ENCODE data around the gene NECTIN1.

NECTIN1 gene

DNA sequence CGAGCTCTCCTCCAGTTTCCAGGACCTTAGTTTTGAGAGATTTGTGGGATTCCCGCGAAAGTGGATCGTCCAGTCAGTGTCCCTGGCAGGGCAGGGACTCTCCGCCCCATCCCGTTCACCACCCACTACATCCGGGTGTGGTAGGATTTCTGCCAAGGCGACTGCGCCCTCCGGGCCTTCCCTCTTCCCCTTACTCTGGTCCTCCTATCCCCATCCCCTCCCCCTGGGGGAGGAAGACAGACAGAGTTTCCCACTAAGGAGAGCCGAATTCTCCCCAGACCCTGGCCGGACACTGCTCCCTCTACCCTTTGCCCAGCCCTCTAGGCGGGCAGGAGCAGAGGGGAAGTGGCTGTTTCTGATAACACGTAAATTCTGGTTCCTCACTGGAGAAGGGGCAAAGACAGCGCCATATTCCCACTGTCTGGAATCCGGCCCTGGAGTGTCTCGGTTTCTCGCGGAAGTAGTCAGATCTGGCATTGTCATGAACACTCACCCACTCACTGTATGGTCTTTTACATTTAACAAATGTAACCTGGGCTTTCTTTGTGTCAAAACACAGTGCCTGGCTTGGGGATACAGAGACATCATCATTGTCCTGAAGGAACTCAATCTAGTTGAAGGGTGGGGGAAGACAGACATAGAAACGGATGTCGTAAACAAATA is 1.1 kb upstream of the NECTIN1 start:
- no peak for DNase-seq

DNA sequence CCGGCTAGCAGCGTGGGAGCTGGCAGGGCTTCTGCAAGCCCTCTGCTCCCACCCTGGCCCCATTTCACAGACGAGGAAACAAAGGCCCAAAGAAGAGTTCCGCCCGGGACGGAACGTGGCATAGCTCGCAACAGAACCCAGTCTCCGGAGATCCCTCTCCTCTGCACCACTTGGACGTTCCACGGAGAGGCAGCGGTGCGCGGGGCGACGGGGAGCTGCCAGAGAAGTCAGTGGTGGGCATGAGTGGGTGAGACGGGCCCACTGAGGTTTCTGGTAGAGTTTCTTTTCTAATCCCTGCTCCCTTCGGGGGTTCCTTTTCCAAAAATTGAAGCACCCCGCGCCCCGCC is 554 bp upstream of the NECTIN1 start:
- no peak for DNase-seq

DNA sequence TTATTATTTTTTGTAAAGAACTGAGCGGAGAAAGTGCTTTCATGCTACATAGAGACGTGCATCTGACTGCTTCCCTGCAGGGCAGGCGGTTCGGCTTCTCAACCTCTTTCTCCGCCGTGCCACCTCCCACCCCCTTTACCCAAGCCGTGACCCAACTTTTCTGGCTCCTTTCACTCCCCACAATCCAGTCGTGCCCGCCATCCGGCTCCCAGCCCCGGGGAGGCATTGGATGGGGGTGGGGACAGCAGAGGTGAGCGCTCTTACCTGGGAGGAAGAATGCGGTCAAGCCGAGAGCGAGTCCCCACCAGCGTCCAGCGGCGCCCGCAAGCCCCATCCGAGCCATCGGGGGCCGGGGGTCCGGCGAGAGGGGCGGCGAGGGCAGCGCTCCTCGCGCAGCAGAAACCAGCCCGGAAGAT is 781 bp downstream of the NECTIN1 start:
- DNase-seq, result no peak

DNA sequence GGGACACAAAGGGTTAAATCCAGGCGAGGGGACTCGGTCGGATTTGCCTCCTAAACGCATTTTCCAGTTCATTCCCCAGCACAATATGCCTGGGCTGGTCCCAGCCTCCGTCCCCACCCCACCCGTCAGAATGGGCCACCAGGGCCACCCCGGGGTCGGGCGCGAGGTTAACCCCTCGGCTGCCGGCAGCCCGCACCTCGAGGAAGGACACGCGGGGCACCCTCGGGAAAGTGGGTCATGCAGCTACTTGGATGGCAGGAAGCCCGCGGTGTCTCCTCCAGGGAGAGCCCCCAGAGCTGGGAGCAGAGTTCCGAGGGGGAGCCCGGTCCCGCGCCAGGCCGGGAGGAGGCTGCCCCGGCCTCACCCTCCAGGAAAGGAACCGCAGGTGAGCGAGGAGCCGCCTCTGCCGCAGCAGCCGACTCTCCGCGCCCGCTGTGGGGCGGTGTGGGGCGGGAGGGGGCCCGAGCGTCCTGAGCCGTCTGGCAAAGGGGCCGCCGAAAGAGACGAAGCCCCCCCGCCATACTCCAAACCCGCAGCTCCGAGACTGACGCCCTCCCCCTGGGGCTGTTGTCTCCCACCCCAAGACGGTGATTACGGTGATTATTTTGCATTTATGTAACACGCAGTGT is 1.4 kb downstream of the NECTIN1 start:
- DNase-seq, result peak; percentile 20

DNA sequence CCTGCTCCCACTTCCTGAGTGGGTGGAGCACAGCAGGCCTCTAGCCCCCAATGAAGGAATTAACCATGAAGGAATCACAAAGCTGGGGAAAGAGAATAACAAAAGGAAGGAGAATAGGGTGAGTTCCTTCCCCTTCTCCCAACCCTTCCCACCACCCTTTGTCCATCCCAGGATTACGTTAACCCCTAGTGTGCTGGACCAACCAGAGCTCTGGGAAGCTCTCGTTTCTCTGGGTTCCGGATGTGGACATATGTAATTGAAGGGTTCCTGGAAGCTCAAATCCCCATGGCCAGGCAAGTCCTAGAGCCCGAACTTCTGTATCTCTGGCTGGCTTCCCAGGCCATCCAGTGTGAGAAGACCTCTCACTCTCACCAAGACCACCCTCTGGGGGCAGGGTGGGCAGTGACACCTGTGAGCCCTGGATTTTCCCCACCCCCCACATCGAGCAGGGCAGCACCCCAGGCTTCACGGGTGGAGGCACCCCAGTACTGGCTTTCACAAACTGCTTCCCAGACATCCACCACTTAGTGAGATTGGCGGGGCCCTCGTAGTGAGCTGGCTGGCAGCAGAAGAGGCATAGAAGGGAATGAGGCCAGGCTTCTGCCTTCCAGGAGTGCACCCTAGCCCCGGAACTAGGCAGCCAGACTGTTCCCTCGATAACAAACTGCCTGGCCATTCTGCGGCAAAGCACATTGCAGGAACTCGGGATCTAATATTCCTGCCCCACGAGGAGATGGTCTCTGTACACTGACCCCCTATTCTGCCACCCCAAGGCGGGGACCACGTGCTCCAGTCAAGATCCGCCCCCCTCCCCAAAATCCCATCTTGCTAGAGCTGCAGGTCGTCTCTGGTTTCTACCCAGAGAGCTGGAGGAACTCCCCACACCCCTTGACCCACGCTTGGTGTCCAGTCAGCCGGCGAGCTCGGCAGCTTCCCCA is 2.1 kb downstream of the NECTIN1 start:
- no peak for DNase-seq

DNA sequence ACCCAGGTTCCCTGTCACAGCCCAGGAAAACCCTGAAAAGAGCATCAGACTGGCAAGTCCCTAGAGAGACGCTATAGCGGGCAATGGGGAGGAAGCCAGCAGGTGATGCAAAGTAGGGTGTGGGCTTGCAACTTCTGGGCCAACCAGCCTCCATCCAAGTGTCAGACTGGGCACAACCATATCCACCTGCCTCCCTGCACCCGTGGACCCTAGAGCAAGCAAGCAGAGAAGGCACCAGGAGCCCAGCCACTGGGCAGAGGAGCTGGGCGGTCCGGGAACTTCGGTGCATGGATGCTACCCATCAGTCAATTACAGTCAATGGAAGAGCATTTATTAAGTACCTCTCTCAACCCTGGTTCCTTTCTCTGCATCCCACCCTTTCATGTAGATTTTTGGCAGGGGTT is 2.8 kb downstream of the NECTIN1 start:
- DNase-seq, result no peak

DNA sequence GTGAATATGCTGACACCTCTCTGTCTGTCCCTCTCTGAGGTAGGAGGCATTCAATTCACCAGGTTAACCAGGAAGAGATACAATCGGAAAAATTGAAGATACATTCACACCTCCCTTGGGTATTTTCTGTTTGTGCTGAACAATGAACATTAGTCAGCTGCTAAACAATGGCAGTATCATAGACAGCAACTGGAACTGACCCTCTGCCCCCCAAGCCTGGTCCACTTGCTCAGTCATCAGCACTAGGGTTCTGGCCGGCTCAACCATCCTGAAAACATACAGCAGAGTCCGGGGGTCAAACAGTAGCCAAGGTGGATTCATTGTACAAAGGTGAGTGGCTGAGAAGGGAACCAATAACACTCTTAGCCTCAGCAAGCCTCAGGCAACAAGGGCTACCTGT is 4.0 kb downstream of the NECTIN1 start:
- no peak for DNase-seq

DNA sequence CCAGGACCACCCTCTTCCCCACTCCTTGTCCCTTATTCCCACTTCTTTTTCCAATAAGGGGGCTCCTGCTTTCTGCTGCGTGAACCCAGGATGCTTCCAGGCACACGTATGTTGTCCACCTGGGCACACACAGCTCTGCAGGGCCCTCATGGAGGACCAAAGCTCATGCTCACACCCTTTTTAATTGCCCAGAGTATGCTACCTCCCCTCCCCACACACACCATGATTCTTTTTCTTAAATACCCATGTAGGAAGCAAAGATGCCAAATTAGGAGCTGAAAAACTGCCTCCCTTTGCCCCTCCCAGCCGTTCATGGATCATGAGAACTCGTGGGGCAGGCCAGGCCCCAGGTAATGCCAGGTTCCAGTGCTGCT is 5.1 kb downstream of the NECTIN1 start:
- no peak for DNase-seq

DNA sequence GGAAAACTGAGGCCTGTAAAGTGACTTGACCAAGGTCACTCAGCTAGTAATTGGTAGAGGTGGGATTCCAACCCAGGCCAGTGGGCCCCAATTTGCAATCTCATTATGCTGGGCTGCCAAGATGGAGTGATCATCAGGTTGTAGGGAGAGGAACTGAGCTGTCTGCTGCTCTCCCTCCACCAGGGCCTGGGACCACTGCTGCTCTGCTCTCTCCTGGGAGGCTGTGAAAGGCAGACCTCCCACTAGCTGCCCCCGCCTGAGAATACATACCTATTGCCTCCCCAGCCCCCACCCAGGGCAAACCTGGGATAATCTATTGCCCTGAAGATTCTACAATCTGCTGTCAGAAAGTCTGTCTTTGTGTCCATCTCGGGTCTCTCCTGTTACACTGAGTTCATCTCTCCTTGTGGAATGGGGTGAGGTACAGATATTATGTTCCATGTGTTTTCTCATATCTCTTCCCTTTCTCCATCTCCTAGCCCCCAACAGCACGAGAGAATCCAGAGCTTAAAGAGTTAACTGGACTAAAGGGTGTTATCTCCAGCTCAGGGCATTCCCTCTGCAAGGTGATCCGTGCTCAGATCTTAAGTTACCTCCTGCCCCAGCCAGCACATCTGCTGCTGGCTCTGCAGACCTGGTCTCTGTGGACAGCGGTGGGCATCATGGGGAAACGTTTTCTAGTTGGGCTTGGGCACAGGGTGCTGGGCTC is 5.6 kb downstream of the NECTIN1 start:
- DNase-seq, result no peak

DNA sequence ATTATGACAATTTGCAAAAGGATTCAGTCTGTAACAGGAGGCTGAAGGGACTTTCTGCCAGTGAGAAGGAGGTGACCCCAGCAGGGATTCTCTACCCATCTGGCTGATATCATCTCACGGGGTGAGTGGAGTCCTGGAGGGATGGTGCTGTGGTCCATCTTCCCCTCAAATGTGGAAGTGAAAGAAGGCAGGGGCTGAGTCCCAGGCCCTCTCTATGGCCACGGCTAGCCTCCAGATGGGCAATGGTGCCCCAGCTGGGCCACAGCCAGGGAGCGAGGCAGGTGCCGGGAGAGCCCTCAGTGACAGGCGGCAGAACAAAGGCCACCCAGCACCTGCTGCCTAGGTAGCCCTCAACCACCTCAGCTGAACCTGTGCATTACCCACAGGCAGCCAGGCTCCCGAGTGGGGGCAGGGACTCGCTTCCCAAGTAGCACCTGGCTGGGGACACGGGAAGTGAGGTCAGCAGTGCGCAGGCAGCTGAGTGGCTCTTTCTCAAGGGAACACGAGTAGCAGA is 6.7 kb downstream of the NECTIN1 start:
- DNase-seq, result no peak

DNA sequence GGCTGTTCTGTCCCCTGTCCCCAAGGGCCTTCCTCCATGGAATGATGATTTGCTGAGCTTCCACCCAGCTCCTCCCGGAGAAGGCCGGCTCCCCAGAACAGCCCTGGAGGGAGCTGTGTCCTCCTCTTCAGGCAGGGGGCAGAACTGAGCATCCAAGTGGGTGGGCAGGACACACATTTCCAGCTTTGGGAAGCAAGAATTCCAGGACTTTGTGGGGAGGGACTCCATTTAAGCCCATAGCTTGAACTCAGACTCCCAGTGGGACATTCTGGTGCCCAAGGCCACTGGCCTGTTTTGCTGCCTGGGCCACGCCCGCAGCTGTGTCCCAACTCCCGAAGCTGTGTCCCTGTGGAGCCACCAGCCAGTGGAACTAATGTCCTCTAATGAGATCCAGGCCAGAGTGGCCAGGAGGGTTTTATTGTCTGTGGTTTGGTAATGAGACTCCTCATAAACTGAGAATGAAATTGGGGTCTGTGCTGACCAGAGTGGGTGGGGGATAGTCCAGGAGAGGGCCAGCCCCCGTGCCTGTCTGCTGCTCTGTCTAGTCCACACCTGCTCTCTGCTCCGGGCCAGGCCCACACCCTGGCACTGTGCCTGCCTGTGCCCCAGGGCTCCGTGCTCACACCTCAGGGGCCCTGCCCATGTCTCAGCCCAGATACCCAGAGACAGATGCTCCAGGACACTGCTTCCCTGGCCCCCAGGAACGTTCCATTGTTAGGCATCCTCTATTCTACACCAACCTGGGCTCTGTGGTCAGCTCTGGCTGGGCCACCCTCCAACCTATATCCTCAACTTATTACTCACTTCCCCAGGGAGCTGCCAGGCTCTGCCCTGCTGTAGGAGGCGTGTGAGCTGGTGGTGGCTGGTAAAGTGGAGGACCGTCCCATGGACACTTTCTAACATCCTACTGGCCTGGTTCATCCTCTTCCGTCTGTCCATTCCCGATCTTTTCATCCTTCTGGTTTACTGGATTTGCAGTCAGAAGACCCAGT is 7.6 kb downstream of the NECTIN1 start:
- DNase-seq, result no peak

DNA sequence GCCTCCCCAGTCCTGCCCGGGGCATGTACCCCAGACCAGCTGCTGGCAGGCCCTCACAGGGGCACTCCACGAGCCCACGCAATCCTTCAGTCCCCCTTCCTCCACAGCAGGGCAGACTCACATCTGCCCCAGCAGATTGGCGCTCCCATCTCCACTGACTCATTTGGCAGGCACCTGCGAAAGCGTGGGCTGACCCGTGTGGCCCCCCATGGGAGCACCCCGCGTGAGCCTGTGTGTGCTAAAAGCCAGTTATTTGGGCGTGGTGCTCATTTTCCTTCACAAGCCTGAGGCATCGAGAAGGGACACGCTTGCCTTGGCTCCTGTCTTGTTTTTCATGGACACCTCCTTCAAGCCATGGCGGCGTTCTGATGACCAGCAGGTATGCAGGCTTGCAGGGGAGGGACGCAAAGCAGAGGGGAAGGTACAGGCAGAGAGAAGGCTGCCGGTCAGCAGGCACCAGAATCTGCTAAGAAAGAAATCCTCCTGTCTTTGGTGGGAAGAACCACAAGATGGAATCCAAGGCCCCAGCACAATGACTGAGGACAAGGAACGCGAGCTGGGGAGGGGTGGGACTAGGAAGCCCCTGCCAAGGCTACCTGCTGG is 8.6 kb downstream of the NECTIN1 start:
- DNase-seq, result no peak

DNA sequence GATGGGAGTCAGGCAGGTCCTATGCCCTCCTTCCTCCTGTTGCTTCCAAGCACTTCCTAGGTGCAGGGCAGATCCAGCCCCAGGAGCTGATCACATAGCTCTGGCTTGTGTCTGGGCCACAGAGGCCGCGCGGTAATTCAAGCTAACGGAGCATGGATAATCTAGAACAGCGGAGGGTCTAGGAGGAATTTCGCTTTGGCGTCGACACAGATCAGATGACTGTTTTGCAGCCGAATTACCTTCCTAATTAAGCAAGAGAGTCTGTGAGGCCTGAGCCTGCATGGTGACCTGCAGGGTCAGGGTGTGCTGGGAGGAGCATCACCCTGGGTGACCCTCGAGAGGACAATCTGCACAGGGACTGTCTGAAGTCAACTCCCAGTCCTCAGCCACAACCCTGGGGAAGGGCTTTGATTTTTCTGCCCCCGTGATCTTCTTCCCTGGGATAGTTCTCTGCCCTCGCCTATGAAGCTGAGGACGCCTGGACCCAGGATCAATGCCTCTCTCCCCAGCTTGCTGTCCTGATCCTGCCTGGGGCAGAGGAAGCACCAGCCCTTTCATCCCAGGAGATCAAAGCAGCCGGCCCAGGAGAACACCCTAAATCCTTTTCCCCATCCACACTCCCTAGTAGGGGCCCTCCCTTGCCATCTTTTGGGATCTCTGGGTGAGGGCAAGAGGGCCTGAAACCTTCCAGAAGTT is 11.0 kb downstream of the NECTIN1 start:
- DNase-seq, result no peak

DNA sequence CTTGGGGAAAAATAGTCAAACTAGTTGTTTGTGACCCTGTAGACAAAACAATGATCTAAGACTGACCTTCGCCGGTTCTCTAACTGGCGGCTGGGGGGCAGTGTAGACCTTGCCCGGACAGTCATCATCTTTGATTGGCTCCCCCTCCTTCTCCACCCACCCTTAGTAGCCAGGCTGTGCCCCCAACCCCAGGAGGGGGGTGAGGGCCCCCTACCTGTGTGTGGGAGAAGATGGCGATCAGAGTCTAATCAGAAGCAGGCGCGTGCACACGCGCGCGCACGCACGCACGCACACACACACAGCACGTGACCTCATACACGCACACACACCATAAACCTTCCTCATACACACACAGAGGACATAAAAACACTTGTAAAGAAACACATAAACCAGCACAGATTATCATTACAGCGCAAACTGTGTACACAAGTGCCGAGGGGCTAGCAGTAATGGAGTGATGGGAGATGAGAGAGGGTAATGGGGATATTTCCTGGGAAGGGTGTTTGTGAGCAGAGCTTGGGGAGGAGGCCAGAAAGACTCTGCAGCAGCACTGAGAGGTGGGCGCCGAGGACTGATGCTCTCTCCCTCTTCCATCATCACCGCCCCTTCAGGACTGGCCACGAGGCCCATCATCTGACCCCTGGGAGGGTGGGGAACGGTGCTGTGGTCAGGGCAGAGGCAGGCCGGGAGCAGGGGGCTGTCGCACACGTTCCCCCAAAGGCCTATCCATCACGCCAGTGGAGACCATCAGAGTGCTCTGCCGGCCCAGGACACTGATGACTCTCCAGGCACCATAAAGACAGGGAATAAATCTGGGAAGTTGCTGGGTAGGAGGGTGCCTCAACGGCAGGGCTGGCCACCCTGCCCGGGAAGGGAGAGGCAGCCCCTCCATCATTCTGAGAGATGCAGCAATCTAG is 12.2 kb downstream of the NECTIN1 start:
- DNase-seq, result no peak

DNA sequence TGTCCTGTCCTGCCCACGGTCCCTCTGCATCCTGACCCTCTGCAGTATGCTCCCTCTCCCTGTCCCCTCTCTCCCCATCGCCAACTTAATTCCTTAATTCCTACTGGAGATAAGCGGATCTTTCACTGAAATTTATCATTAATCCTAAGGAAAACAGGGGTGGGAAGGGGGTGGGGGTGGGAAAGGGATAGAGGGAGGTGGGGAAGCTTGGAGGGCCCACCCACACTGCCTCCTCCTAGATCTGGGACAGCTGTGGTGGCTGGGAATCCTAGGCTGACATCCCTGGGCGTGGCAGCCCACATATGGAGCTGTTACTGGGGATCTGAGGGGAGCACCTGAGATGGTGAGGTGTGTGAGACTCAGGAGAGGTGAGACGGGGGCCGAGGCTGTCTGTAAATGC is 14.4 kb downstream of the NECTIN1 start:
- no peak for DNase-seq

DNA sequence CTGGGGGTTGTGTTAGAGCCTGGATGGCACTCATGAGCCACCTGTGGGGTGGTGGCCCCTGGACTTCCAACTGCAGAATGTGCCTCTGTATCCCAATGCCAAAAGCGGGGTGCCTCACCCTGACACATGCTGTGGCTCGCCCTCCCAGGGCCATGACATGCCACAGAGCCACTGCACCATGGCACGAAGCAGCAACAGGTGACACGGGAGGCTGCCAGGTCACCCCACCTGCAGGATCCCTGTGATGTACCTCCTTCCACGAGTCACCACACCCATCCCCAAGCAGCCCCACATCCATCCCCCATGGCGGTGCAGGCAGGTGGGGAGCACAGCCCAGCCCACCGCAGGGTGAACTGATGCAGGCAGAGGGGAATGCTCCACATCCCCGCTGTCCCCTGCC is 14.8 kb downstream of the NECTIN1 start:
- no peak for DNase-seq

DNA sequence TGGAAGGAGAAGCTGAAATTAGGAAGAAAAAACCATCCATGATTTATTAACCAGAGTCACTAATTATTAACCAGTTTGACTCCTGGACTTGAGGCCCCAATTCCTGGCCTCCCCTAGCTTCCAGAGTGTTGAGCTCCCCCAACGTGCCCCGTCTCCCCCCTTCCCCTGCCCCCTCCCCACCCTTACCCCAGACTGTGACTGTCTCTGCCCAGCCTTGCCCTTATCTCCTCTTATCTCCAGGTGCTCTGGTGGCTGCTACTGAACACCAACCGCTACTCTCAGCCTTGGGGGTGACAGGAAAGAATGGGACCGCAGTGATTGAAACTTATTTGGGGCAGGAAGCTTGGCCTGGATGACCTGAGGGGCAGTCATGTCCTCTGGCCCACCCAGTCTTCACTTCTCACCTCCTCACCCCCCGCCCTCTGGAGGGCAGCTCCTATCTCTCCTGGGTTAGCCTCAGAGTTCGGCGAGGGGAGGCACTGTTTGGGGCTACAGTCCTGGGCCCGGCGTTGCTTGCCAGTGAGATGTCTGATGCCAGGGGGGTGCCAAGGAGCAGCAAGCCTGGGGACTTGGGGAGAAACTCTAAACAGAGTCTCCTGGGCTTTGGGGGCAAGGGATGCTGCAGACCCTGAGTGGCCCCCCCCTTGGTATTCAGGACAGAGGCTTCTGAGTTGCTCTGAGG is 15.5 kb downstream of the NECTIN1 start:
- DNase-seq, result no peak

DNA sequence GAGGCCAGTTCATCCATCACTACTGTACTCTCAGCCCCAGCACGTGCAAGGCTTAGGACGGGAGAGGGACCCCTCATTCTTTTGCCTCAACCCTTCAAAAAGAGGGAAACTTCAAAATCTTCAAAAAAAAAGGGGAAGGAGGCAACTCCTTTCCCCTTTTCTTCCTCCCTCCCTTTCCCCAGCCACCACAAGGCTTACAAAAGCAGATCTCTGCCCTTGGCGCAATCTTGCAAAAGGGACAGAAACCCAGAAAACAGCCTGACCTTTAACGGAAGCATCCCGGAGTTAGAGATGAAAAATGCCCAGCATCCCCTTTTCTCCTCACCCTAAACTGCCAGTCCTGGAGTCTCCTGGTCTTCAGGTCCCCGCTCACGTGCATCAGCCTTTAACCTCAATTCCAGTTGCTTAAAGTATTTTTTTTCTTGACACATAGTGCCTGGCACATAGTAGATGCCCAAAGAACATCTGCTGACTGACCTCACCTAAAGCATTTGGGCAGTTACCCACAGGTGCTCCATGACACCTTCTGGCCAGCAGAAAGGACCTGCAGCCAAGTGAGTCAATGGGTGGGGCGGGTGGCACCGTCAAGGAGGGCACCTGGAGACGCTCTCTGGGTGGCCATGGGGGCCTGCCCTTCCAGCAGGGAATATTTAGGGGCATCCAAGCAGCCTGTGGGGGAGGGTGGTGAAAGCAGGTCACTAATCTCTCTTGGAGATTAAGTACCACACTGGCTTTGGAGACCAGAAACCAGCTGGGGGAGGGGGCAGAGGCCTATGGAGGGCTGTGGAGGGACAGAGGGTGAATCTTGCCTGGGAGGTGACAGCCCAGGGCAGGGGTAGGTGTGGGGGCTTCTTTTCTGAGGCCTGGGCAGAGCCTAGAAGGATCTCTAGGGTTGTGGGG is 16.3 kb downstream of the NECTIN1 start:
- DNase-seq, result no peak
